Nephron (organoid): ENCODE results near the gene XRRA1.

Source experiments
- H3K27ac Mint-ChIP-seq, 3 experiments: 2 replicates each; pipeline ENCODE4 v1.8.0; 2020; ENCODE audit warnings: mixed read lengths in 3 of 3, mild to moderate bottlenecking in 2 of 3, moderate library complexity in 1 of 3
- H3K27me3 Mint-ChIP-seq: 2 replicates; pipeline ENCODE4 v1.8.0; 2021; ENCODE audit warnings: low read depth, mild to moderate bottlenecking, moderate library complexity, mixed read lengths
- H3K36me3 Mint-ChIP-seq: 2 replicates; pipeline ENCODE4 v1.8.0; 2020; ENCODE audit warnings: low read depth, mixed read lengths
- H3K4me1 Mint-ChIP-seq: 2 replicates; pipeline ENCODE4 v1.8.0; 2020; ENCODE audit warnings: mixed read lengths
- H3K4me3 Mint-ChIP-seq, 3 experiments: 2 replicates each; pipeline ENCODE4 v1.8.0; 2020; ENCODE audit warnings: mild to moderate bottlenecking in 3 of 3, mixed read lengths in 3 of 3, moderate library complexity in 2 of 3
- H3K9me3 Mint-ChIP-seq: 2 replicates; pipeline ENCODE4 v1.8.0; 2020; ENCODE audit warnings: mixed read lengths
- TF ChIP-seq, protein P1 (sequence below), 3 experiments: fragments of 200-600 bp; sonication (generic); IDR thresholded peaks; one replicate each; pipeline ENCODE4 v1.5.0; 2021; ENCODE audit warnings: antibody characterized with exemption in 3 of 3; ENCODE audit not compliant: unreplicated experiment in 3 of 3

XRRA1 gene

DNA sequence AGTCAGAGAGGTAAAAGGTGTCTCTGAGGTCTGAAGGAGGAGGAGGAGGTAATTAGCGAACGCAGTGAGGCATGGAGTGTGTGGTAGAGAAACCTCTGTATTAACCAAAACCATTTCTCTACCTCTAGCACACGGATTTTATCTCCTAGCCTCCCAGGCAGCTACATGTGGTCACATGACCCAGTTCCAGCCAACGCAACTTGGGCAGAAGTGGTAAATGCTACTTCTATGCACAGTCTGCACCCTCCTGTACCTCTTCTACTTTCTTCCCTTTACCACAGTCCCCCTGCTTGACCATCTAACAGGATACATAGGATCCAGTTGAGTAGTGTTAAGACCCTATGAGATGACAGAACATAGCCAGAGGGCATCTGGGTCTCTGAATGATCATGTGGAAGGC is 95.7 kb downstream of the XRRA1 start:
- TF ChIP-seq, protein P1, sequence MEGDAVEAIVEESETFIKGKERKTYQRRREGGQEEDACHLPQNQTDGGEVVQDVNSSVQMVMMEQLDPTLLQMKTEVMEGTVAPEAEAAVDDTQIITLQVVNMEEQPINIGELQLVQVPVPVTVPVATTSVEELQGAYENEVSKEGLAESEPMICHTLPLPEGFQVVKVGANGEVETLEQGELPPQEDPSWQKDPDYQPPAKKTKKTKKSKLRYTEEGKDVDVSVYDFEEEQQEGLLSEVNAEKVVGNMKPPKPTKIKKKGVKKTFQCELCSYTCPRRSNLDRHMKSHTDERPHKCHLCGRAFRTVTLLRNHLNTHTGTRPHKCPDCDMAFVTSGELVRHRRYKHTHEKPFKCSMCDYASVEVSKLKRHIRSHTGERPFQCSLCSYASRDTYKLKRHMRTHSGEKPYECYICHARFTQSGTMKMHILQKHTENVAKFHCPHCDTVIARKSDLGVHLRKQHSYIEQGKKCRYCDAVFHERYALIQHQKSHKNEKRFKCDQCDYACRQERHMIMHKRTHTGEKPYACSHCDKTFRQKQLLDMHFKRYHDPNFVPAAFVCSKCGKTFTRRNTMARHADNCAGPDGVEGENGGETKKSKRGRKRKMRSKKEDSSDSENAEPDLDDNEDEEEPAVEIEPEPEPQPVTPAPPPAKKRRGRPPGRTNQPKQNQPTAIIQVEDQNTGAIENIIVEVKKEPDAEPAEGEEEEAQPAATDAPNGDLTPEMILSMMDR (IDR thresholded peaks at IDR 0.05; ENCODE audit: unreplicated experiment in 3 of 3) = no peak
- Mint-ChIP-seq H3K9me3 (no peaks in the 10 kb centered on the region), H3K36me3 (peaks cover 51% of the 10 kb centered on the region), H3K4me3 (no peak overlapping the region), H3K4me1 (no peaks in the 10 kb centered on the region), H3K27ac (no peak overlapping the region), H3K27me3 (no peaks in the 10 kb centered on the region)

DNA sequence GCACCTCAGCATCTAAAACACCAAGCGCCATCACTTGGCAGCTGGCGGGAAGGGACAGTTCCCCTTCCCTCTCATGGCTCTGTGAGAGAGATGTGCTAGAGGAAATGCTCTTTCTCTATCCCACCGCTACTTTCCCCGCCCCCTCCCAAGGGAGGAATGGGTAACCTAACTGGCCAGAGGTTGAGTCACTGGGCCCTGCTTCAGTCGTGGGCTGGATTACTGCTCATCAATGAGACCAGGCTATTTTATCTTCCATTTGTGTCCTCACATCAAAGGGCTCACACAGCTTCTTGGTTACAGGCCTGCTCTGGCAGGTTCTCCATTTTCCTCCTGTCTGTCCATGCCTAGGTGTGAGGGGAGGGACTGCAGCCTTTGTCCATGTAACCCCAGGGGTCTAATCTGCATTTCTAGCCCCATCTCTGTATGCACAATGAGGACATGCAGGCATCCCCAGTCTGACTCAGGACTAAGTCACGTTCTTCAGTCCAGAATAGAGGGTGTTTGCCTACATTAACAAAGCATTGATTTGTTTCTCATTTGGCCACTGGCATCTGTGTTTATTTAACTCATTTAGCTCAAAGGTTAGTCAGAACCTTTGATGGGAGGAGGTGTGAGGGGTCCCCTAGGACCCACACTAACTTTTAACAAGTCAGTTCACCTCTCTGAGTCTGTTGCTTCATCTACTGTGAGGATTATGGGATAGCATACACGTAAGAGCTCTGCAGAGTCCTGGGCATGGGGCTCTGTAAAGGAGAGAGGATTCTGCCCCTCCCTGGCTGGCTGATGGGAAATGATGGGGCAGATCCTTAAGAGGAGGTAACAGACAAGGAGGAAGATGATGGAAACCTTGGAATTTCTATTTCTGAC is 99.1 kb downstream of the XRRA1 start:
- TF ChIP-seq, protein P1 (IDR thresholded peaks at IDR 0.05; ENCODE audit: unreplicated experiment in 3 of 3) = no peak
- Mint-ChIP-seq H3K4me1 (no peaks in the 10 kb centered on the region), H3K36me3 (peaks cover 49% of the 10 kb centered on the region), H3K27me3 (no peaks in the 10 kb centered on the region), H3K9me3 (no peaks in the 10 kb centered on the region), H3K4me3 (no peak overlapping the region), H3K27ac (no peak overlapping the region)

DNA sequence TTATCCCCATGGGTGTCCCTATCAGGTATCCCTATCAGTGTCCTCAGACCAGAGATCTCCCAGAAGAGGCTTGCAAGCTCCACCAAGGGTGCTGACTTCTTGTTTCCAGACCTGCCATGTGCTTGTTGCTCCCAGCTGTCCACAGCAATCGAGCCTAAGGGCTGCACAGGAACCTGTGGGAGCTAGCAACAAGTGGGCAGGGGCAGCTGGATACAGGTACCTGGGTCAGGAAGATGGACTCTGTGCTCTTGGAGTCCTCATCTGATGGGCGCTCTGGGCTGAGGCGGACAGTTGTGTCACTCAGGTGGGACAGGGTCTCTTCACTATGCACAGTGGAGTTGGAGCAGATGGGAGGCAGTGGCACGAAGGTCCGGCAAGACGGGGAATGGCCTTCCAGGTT is 101.0 kb downstream of the XRRA1 start:
- Mint-ChIP-seq H3K27me3 (peaks cover 4% of the 10 kb centered on the region), H3K36me3 (peaks cover 50% of the 10 kb centered on the region), H3K4me1 (no peaks in the 10 kb centered on the region), H3K4me3 (no peak overlapping the region), H3K9me3 (no peaks in the 10 kb centered on the region), H3K27ac (no peak overlapping the region)
- TF ChIP-seq, protein P1 (IDR thresholded peaks at IDR 0.05; ENCODE audit: unreplicated experiment in 3 of 3) = no peak

DNA sequence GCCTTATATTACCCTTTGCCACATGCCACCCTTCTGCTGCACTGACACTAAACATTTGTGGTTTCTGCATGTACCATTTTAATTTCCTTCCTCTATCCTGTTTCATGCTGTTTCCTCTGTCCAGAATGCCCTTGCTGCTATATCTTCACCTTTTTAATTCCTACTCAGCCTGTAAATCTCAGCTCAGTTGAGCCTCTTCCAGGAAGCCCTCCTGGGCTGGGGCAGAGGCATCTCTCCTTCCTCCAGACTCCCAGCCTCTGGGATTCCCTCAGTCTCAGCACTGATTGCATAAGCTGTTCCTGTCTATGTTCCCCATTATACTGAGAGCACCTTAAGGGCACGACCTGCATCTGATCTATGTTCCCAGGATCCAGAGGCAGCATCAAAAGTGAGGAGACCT is 101.5 kb downstream of the XRRA1 start:
- no peaks in the 10 kb centered on the region for H3K4me1 Mint-ChIP-seq
- no peak overlapping the region for H3K27ac Mint-ChIP-seq
- H3K4me3 Mint-ChIP-seq = no peak overlapping the region
- TF ChIP-seq, protein P1 (IDR thresholded peaks at IDR 0.05; ENCODE audit: unreplicated experiment in 3 of 3) = no peak
- no peaks in the 10 kb centered on the region for H3K9me3 Mint-ChIP-seq
- H3K36me3 Mint-ChIP-seq = peaks cover 49% of the 10 kb centered on the region
- H3K27me3 Mint-ChIP-seq = peaks cover 4% of the 10 kb centered on the region

DNA sequence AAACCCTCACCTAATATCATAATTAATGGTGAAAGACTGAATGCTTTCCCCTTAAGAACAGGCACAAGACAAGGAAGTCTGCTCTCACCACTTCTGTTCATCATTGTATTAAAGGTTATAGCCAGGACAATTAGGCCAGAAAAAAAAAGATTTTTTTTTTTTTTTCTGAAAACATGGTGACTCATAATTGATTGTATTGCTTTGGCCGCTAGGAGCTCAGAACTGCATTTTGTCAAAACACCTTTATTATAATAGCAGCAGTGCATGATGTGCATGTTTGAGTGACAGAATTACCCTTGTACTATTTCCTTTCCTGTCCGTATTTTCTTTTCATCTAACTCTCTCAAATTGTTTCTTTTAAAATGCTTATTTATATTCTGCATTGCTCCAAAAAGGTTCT is 102.1 kb downstream of the XRRA1 start:
- TF ChIP-seq, protein P1 (IDR thresholded peaks at IDR 0.05; ENCODE audit: unreplicated experiment in 3 of 3) = no peak
- peaks cover 4% of the 10 kb centered on the region for H3K27me3 Mint-ChIP-seq
- peaks cover 45% of the 10 kb centered on the region for H3K36me3 Mint-ChIP-seq
- no peaks in the 10 kb centered on the region for H3K4me1 Mint-ChIP-seq
- H3K4me3 Mint-ChIP-seq = no peak overlapping the region
- no peak overlapping the region for H3K27ac Mint-ChIP-seq
- no peaks in the 10 kb centered on the region for H3K9me3 Mint-ChIP-seq

DNA sequence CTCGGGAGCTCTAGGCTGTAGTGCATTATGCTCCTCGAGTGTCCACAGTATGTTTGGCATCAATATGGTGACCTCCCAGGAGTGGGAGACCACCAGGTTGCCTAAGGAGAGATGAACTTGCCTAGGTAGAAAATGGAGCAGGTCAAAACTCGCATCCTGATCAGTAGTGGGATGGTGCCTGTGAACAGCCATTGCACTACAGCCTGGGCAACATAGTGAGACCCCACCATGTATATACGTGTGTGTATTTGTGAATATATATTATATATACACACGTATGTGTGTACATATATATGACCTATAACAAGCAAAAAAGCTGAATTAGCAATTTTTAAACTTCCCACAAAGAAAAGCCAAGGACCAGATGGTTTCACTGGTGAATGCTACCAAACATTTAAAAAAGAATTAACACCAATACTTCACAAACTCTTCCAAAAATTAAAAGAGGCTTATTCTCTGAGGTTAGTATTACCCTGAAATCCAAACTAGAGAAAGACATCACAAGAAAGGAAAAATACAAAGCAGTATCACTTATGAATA is 102.8 kb downstream of the XRRA1 start:
- Mint-ChIP-seq H3K27ac (no peak overlapping the region), H3K4me3 (no peak overlapping the region), H3K4me1 (no peaks in the 10 kb centered on the region), H3K36me3 (peaks cover 48% of the 10 kb centered on the region), H3K27me3 (peaks cover 4% of the 10 kb centered on the region), H3K9me3 (no peaks in the 10 kb centered on the region)
- TF ChIP-seq, protein P1 (IDR thresholded peaks at IDR 0.05; ENCODE audit: unreplicated experiment in 3 of 3) = no peak
